GM21717 (cell line): ENCODE data around the gene PLEKHA8.

ENCODE experiments used
- ATAC-seq: cut with Tn5 transposase; IDR thresholded peaks from one replicate; pipeline ENCODE4 v1.9.1; 2021; ENCODE audit warnings: mild to moderate bottlenecking, moderate library complexity; ENCODE audit not compliant: unreplicated experiment

PLEKHA8 gene

GRCh38 chr7:30142710-30143109 is 114.5 kb downstream of the PLEKHA8 start:
- ATAC-seq, result no peak

- ATAC-seq, result no peak
These were observed 115.6 kb downstream of the PLEKHA8 start for GRCh38 chr7:30143748-30144251.

- ATAC-seq, result no peak
These were observed 116.6 kb downstream of the PLEKHA8 start for GRCh38 chr7:30144657-30145306.

- no peak for ATAC-seq
These were observed 117.3 kb downstream of the PLEKHA8 start for GRCh38 chr7:30145426-30145970.

GRCh38 chr7:30146127-30146612 is 118.0 kb downstream of the PLEKHA8 start:
- no peak for ATAC-seq

GRCh38 chr7:30147223-30147622 is 119.0 kb downstream of the PLEKHA8 start:
- no peak for ATAC-seq

- ATAC-seq, result no peak
These were observed 119.6 kb downstream of the PLEKHA8 start for GRCh38 chr7:30147785-30148184.

- no peak for ATAC-seq
These were observed 120.2 kb downstream of the PLEKHA8 start for GRCh38 chr7:30148426-30148825.

GRCh38 chr7:30148951-30149459 is 120.8 kb downstream of the PLEKHA8 start:
- ATAC-seq, result no peak

- ATAC-seq, result no peak
These were observed 121.5 kb downstream of the PLEKHA8 start for GRCh38 chr7:30149640-30150272.

- no peak for ATAC-seq
These were observed 122.5 kb downstream of the PLEKHA8 start for GRCh38 chr7:30150711-30151110.

- ATAC-seq, result no peak
These were observed 125.9 kb downstream of the PLEKHA8 start for GRCh38 chr7:30154111-30154587.

GRCh38 chr7:30155481-30155880 is 127.3 kb downstream of the PLEKHA8 start:
- no peak for ATAC-seq

- no peak for ATAC-seq
These were observed 129.0 kb downstream of the PLEKHA8 start for GRCh38 chr7:30157204-30157603.

- no peak for ATAC-seq
These were observed 131.0 kb downstream of the PLEKHA8 start for GRCh38 chr7:30159163-30159562.

- ATAC-seq, result peak; percentile 32
These were observed 131.5 kb downstream of the PLEKHA8 start for GRCh38 chr7:30159698-30160143.

- no peak for ATAC-seq
These were observed 132.1 kb downstream of the PLEKHA8 start for GRCh38 chr7:30160329-30160728.

- ATAC-seq, result no peak
These were observed 133.9 kb downstream of the PLEKHA8 start for GRCh38 chr7:30162133-30162532.

- no peak for ATAC-seq
These were observed 134.5 kb downstream of the PLEKHA8 start for GRCh38 chr7:30162622-30163124.

- ATAC-seq, result peak; percentile 43
These were observed 135.2 kb downstream of the PLEKHA8 start for GRCh38 chr7:30163231-30163894.

GRCh38 chr7:30164567-30164966 is 136.4 kb downstream of the PLEKHA8 start:
- ATAC-seq, result no peak
